Activated B cell treated with CpG ODN at 0.5 μM for 24 hours (primary cell): ENCODE measurements around the gene C16orf78. TPM values are rescaled to one million over a fixed set of nuclear protein-coding genes. Genes with fewer than 3 reads are reported as not detected.

Experiments
- ATAC-seq: fragments of 200-7000 bp; cut with Tn5 transposase; one replicate; pipeline ENCODE4 v1.10.0; 2021; ENCODE audit warnings: low read depth, mild to moderate bottlenecking, moderate library complexity
- CTCF ChIA-PET: fragments of 350-600 bp; sonication (Branson Sonifier 250); formaldehyde crosslinking; loops from one replicate; lab custom pipeline; 2021; ENCODE audit warnings: antibody characterized with exemption; lab: Charles Lee
- POLR2A ChIA-PET: fragments of 350-600 bp; sonication (Branson Sonifier 250); formaldehyde crosslinking; loops from one replicate; lab custom pipeline; 2021; ENCODE audit warnings: antibody characterized with exemption; lab: Charles Lee
- DNase-seq: peaks from one replicate; pipeline ENCODE4 v3.0.0; 2022
- H3K27ac Mint-ChIP-seq: one replicate; pipeline ENCODE4 v1.8.0; 2020; ENCODE audit warnings: mixed read lengths
- H3K27me3 Mint-ChIP-seq: one replicate; pipeline ENCODE4 v1.8.0; 2021; ENCODE audit warnings: mixed read lengths
- H3K36me3 Mint-ChIP-seq: one replicate; pipeline ENCODE4 v1.8.0; 2021; ENCODE audit warnings: low read depth, mixed read lengths
- H3K4me1 Mint-ChIP-seq: one replicate; pipeline ENCODE4 v1.8.0; 2021; ENCODE audit warnings: mixed read lengths
- H3K4me3 Mint-ChIP-seq: one replicate; pipeline ENCODE4 v1.8.0; 2020; ENCODE audit warnings: mild to moderate bottlenecking, mixed read lengths
- H3K9me3 Mint-ChIP-seq: one replicate; pipeline ENCODE4 v1.8.0; 2020; ENCODE audit warnings: mixed read lengths
- intact Hi-C: fragments of 100-400 bp; cut with micrococcal nuclease; formaldehyde crosslinking; loops from one replicate; pipeline ENCODE4 v1.15.1; 2024
- total RNA-seq: library from RNA; stranded (reverse); gene quantifications from 2 replicates; pipeline ENCODE4 v1.2.3, GENCODE V29; 2022
- TF ChIP-seq, protein P1 (sequence below): fragments of 200-600 bp; IDR thresholded peaks from one replicate; pipeline ENCODE4 v1.8.0; 2022; ENCODE audit warnings: antibody characterized with exemption, mild to moderate bottlenecking

The C16orf78 gene
- total RNA-seq, 1 donor from 2014 or later = not detected

DNA sequence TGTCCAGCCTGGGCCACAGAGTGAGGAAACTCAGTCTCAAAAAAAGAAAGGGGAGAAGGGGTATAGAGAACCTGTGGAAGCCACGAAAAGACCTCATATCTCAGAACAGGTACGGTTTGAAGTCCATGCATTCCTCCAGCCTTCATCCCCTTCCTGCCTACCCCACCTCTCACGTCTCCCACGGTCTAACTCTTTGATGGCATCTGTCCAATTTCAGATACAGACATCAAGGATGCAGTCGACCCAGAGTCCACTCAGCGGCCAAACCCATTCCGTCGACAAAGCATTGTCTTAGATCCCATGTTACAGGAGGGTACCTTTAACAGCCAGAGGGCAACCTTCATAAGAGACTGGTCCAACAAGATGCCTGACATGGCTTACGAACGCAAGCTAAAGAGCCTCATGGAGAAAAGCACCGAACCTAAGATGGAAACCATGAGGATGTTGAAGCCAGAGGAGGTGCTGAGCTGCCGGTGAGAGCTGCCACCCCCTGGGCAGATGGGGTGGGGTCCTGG lies 22.7 kb downstream of the C16orf78 start:
- ATAC-seq = no peak
- H3K27ac Mint-ChIP-seq = no peak overlapping the region
- DNase-seq = no peak
- peaks cover 22% of the 10 kb centered on the region for H3K27me3 Mint-ChIP-seq
- ChIA-PET CTCF (no interaction called here), POLR2A (no interaction called here)
- intact Hi-C loops = no loop called here
- H3K4me1 Mint-ChIP-seq = peaks cover 10% of the 10 kb centered on the region
- no peak overlapping the region for H3K4me3 Mint-ChIP-seq
- no peaks in the 10 kb centered on the region for H3K9me3 Mint-ChIP-seq
- TF ChIP-seq, protein P1, sequence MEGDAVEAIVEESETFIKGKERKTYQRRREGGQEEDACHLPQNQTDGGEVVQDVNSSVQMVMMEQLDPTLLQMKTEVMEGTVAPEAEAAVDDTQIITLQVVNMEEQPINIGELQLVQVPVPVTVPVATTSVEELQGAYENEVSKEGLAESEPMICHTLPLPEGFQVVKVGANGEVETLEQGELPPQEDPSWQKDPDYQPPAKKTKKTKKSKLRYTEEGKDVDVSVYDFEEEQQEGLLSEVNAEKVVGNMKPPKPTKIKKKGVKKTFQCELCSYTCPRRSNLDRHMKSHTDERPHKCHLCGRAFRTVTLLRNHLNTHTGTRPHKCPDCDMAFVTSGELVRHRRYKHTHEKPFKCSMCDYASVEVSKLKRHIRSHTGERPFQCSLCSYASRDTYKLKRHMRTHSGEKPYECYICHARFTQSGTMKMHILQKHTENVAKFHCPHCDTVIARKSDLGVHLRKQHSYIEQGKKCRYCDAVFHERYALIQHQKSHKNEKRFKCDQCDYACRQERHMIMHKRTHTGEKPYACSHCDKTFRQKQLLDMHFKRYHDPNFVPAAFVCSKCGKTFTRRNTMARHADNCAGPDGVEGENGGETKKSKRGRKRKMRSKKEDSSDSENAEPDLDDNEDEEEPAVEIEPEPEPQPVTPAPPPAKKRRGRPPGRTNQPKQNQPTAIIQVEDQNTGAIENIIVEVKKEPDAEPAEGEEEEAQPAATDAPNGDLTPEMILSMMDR = no peak
- H3K36me3 Mint-ChIP-seq = no peaks in the 10 kb centered on the region

DNA sequence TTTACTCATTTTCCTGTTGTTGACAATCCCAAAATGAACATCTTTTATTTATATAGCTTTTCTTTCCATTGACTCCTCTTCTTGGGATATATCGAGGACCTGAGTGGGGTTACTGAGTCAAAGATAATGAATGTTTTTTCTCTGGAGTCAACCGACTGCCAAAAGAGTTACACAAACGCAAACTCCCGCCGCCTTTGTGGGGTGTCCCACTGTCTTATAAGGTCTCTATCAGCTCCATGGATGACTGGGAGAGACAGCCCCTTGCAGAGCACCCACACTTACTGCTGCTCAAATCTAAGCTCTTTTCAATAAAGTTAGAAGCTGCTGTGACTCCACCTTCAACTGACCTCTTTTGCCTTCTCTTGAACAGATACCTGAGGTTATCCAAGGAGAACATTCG lies 25.2 kb downstream of the C16orf78 start:
- Mint-ChIP-seq H3K27me3 (peaks cover 32% of the 10 kb centered on the region), H3K4me1 (peaks cover 10% of the 10 kb centered on the region), H3K36me3 (no peaks in the 10 kb centered on the region), H3K9me3 (peaks cover 7% of the 10 kb centered on the region), H3K27ac (no peak overlapping the region), H3K4me3 (no peak overlapping the region)
- DNase-seq (no peak), ATAC-seq (no peak)
- ChIA-PET POLR2A (interaction anchor here (1.2 kb wide), 1 partner anchor 14 kb away, joined by 3 read pairs; no protein-coding TSS in a partner anchor), CTCF (no interaction called here)
- intact Hi-C loops = no loop called here
- TF ChIP-seq, protein P1 = no peak

DNA sequence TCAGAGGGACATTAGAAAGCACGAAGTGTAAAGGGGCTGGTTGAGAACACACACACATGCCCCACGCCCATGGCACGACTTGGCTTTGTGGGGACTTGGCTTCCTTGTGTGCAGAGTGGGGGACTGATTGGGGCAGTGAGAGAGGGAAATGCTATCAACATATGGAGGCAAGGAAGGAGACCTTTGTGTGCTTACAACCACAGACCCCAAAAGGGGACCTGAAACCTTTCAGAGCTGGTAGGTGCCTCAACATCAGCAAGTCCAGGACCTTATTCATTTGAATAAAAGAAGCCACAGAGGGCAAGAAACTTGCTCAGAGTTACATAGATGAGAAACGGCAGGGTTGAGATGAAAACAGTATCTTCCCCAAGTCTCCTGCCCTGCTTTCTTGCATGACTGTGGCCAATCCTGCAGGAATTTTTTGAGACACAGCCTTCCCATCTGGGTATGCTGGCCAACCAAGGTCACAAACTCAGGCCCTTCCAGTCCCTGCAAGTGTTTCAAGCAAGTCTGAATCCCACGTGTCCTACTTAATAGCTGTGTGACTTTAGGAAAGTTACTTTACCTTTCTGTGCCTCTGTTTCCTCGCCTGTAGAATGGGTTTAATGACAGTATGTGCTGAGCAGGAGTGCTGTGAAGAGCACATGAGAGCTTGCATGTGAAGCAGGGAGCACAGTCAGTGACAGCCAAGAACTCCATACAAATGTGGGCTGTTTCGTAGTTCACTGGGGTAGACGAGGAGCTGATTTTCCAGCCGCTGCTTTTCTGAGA lies 26.2 kb downstream of the C16orf78 start:
- ATAC-seq = peak; percentile 76
- ChIA-PET CTCF (no interaction called here), POLR2A (interaction anchor here (1.2 kb wide), 1 partner anchor 15 kb away, joined by 3 read pairs; no protein-coding TSS in a partner anchor)

DNA sequence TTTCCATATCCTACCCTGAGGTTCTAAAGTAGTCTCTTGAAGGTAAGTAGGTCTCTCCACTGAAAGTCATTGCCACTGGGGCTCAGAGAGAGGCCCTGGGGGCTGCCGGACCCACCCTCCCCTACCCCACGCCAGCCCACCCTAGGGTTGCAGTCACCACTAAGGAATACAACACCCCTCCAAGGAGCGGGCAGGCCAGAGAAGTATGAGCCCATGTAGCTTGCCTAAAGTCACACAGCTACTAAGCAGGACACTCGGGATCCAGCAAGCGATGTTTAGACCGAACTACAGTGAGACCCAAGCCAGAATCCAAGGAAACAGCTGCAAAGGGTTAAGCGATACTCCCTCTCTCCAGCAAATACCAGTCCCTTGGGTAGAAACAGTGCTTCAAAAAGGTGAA lies 27.0 kb downstream of the C16orf78 start:
- ATAC-seq = no peak
- H3K4me3 Mint-ChIP-seq = no peak overlapping the region
- no peak overlapping the region for H3K27ac Mint-ChIP-seq
- no peak for DNase-seq
- CTCF ChIA-PET = no interaction called here
- peaks cover 10% of the 10 kb centered on the region for H3K4me1 Mint-ChIP-seq
- H3K9me3 Mint-ChIP-seq = peaks cover 7% of the 10 kb centered on the region
- intact Hi-C loops = no loop called here
- POLR2A ChIA-PET = no interaction called here
- TF ChIP-seq, protein P1 = no peak
- H3K27me3 Mint-ChIP-seq = peaks cover 27% of the 10 kb centered on the region
- no peaks in the 10 kb centered on the region for H3K36me3 Mint-ChIP-seq

More for the DNA sequence above, 26.2 kb downstream of the C16orf78 start:
- Mint-ChIP-seq H3K4me1 (peaks cover 10% of the 10 kb centered on the region), H3K27ac (no peak overlapping the region), H3K4me3 (no peak overlapping the region), H3K36me3 (no peaks in the 10 kb centered on the region), H3K27me3 (peaks cover 33% of the 10 kb centered on the region), H3K9me3 (peaks cover 7% of the 10 kb centered on the region)
- no peak for DNase-seq
- TF ChIP-seq, protein P1 = no peak
- intact Hi-C loops = no loop called here

DNA sequence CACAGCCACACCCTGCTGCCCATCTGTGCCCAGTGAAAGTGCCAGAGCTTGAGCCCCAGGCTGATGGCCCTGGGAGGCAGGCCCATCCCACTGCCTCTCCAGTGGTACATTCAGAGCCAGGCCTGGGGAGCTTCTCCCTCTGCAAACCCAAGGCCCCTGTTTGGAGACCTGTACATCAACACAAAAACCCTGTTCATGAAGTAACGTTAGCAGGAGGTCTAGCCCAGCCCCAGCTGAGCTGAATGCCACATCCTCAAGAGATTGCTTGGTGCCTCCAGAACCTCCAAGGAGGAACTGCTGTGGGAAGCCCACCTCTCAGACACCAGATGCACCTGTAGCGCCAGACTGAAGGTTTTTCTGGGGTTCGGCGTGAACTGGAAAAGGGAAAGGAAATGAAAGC lies 31.5 kb downstream of the C16orf78 start:
- CTCF ChIA-PET = interaction anchor here (1.6 kb wide), 1 partner anchor 188 kb away, joined by 3 read pairs; no protein-coding TSS in a partner anchor

More for the DNA sequence above, 31.5 kb downstream of the C16orf78 start:
- peaks cover 21% of the 10 kb centered on the region for H3K27me3 Mint-ChIP-seq
- intact Hi-C loops = no loop called here
- ATAC-seq = no peak
- peaks cover 7% of the 10 kb centered on the region for H3K9me3 Mint-ChIP-seq
- no peak for DNase-seq
- peaks cover 5% of the 10 kb centered on the region for H3K4me1 Mint-ChIP-seq
- POLR2A ChIA-PET = no interaction called here
- TF ChIP-seq, protein P1 = no peak
- H3K36me3 Mint-ChIP-seq = no peaks in the 10 kb centered on the region
- H3K4me3 Mint-ChIP-seq = no peak overlapping the region
- no peak overlapping the region for H3K27ac Mint-ChIP-seq
